HCT116 (cell line): ENCODE results near the gene RACGAP1. TPM values are rescaled to one million over a fixed set of nuclear protein-coding genes. Genes with fewer than 3 reads are reported as not detected.

Source experiments
- ATAC-seq: fragments of 200-7000 bp; cut with Tn5 transposase; 2 replicates; pipeline ENCODE4 v1.9.1; 2020; ENCODE audit warnings: mild to moderate bottlenecking, moderate library complexity
- BruUV-seq: library from RNA; stranded (reverse); fragments of 400-500 nt; replicated peaks from 2 replicates; lab custom pipeline; 2021; lab: Mats Ljungman, UMichigan
- CTCF ChIA-PET: fragments of 300-600 bp; sonication (Branson Sonifier 250); formaldehyde crosslinking; loops from one replicate; lab custom pipeline; 2021; ENCODE audit warnings: antibody characterized with exemption; lab: Charles Lee
- POLR2A ChIA-PET: fragments of 300-600, 350-600 bp; sonication (Branson Sonifier 250); formaldehyde crosslinking; loops from one replicate; lab custom pipeline; 2021; ENCODE audit warnings: antibody characterized with exemption; lab: Charles Lee
- RAD21 ChIA-PET, 2 experiments: fragments of 300-600 bp; sonication (Branson Sonifier 250); formaldehyde crosslinking; loops; one replicate each; lab custom pipeline; 2023; ENCODE audit warnings: low total read pairs in 2 of 2; ENCODE audit not compliant: uncharacterized antibody in 2 of 2, unreplicated experiment in 2 of 2, low non-redundant PET in 1 of 2; lab: Charles Lee
- DNase-seq: peaks from one replicate; pipeline ENCODE4 v3.0.0-alpha.2; 2010; ENCODE audit warnings: low read depth, low spot score
- H2AFZ ChIP-seq: fragments of 200-600 bp; shearing (Covaris generic), sonication (generic); 2 replicates; pipeline ENCODE4 v1.6.1; 2017; ENCODE audit warnings: low read depth, mixed run types, mixed read lengths, antibody characterized with exemption, low read length; ENCODE audit not compliant: poor library complexity, severe bottlenecking
- H3K27ac ChIP-seq: 2 replicates; pipeline ENCODE4 v1.5.1; 2012; ENCODE audit warnings: low read depth, low read length
- H3K27me3 ChIP-seq: fragments of 200-600 bp; sonication (generic); 2 replicates; pipeline ENCODE4 v1.6.1; 2016; ENCODE audit warnings: mixed run types, low read length, mixed read lengths; ENCODE audit not compliant: insufficient read depth
- H3K36me3 ChIP-seq, 2 experiments: fragments of 200-500 bp in 1 of 2; fragments of 200-600 bp in 1 of 2; sonication (Bioruptor generic) in 1 of 2; sonication (generic) in 1 of 2; 2 replicates each; pipeline versions ENCODE4 v1.5.1 to v1.6.1; 2014 to 2016; ENCODE audit warnings: low read length in 2 of 2, inconsistent platforms in 1 of 2, mixed read lengths in 1 of 2, mixed run types in 1 of 2; ENCODE audit not compliant: insufficient read depth in 2 of 2, control insufficient read depth in 1 of 2
- H3K4me1 ChIP-seq, 2 experiments: fragments of 200-600 bp in 1 of 2; sonication (generic) in 1 of 2; 2 replicates each; pipeline versions ENCODE4 v1.5.1 to v1.6.1; 2012 to 2017; ENCODE audit warnings: low read length in 2 of 2, inconsistent platforms in 1 of 2, mild to moderate bottlenecking in 1 of 2, mixed read lengths in 1 of 2, mixed run types in 1 of 2, moderate library complexity in 1 of 2; ENCODE audit not compliant: insufficient read depth in 2 of 2, control insufficient read depth in 1 of 2
- H3K4me2 ChIP-seq: fragments of 200-600 bp; sonication (generic); 2 replicates; pipeline ENCODE4 v1.6.1; 2017; ENCODE audit warnings: mixed run types, low read length, mixed read lengths
- H3K4me3 ChIP-seq, 2 experiments: fragments of 200-600 bp in 1 of 2; sonication (generic) in 1 of 2; replicated peaks in 1 of 2; 2 replicates each; pipeline ENCODE4 v1.5.1; 2011 to 2016; ENCODE audit warnings: low read length in 2 of 2, control low read depth in 1 of 2, low read depth in 1 of 2, mild to moderate bottlenecking in 1 of 2, mixed read lengths in 1 of 2, mixed run types in 1 of 2
- H3K79me2 ChIP-seq: fragments of 200-600 bp; sonication (generic); 2 replicates; pipeline ENCODE4 v1.6.1; 2017; ENCODE audit warnings: mild to moderate bottlenecking, mixed run types, low read length, moderate library complexity, mixed read lengths; ENCODE audit not compliant: insufficient read depth
- H3K9ac ChIP-seq: fragments of 200-600 bp; sonication (generic); 2 replicates; pipeline ENCODE4 v1.6.1; 2016; ENCODE audit warnings: low read length, mixed read lengths
- H3K9me2 ChIP-seq: fragments of 200-600 bp; sonication (generic), shearing (Covaris generic); 2 replicates; pipeline ENCODE4 v1.6.1; 2017; ENCODE audit warnings: mixed run types, mild to moderate bottlenecking, moderate library complexity; ENCODE audit not compliant: insufficient read depth
- H3K9me3 ChIP-seq, 2 experiments: fragments of 200-500 bp in 1 of 2; fragments of 200-600 bp in 1 of 2; sonication (Bioruptor generic) in 1 of 2; sonication (generic) in 1 of 2; 2 replicates each; pipeline ENCODE4 v1.6.1; 2014 to 2017; ENCODE audit warnings: low read length in 2 of 2, mixed read lengths in 2 of 2, inconsistent platforms in 1 of 2, low read depth in 1 of 2, mild to moderate bottlenecking in 1 of 2, mixed run types in 1 of 2, moderate library complexity in 1 of 2; ENCODE audit not compliant: control insufficient read depth in 1 of 2, insufficient read depth in 1 of 2
- H4K20me1 ChIP-seq: fragments of 200-600 bp; sonication (generic), shearing (Covaris generic); 2 replicates; pipeline ENCODE4 v1.6.1; 2017; ENCODE audit warnings: mixed run types, mild to moderate bottlenecking, moderate library complexity; ENCODE audit not compliant: insufficient read depth
- EZH2phosphoT487 ChIP-seq: fragments of 200-600 bp; IDR thresholded peaks from 2 replicates; pipeline ENCODE4 v1.6.1; 2018; ENCODE audit warnings: antibody characterized with exemption, borderline replicate concordance
- FOSL1 ChIP-seq: IDR thresholded peaks from 2 replicates; pipeline ENCODE4 v1.6.1; 2012; ENCODE audit warnings: low read depth
- ZFX ChIP-seq: fragments of 450-650 bp; IDR thresholded peaks from 2 replicates; pipeline ENCODE4 v1.6.1; 2017
- ZNF274 ChIP-seq: fragments of 200-500 bp; sonication (Bioruptor generic); IDR thresholded peaks from 2 replicates; pipeline ENCODE4 v1.6.1; 2014; ENCODE audit warnings: mild to moderate bottlenecking, low read depth, low read length, inconsistent platforms
- intact Hi-C: fragments of 100-400 bp; cut with micrococcal nuclease; formaldehyde crosslinking; loops from 2 replicates; pipeline ENCODE4 v1.10.0; 2022
- total RNA-seq: library from RNA; stranded (reverse); gene quantifications from one replicate; pipeline ENCODE4 v1.2.1, GENCODE V29; 2021; ENCODE audit not compliant: unreplicated experiment

Gene RACGAP1
- total RNA-seq, 1 experiment from 2014 or later = 147 TPM

GRCh38 chr12:50024805-50025186 lies 498 bp downstream of the RACGAP1 start:
- TSS peak; percentile 58 for BruUV-seq
- CTCF ChIA-PET = interaction anchor here (1.6 to 1.7 kb wide), 2 partner anchors 14 to 58 kb away, joined by 4 to 13 read pairs; no protein-coding TSS in a partner anchor
- peak overlapping the region; percentile 71 for H3K27ac ChIP-seq

GRCh38 chr12:50024227-50024626 lies 1.1 kb downstream of the RACGAP1 start:
- H4K20me1 ChIP-seq = no peaks in the 10 kb centered on the region
- peaks cover 11 to 20% of the 10 kb centered on the region in 2 experiments for H3K4me1 ChIP-seq
- ChIA-PET RAD21 (no interaction called here), CTCF (interaction anchor here (1.7 kb wide), 1 partner anchor 57 kb away, joined by 4 read pairs; no protein-coding TSS in a partner anchor), POLR2A (no interaction called here)
- no TSS peak for BruUV-seq
- ATAC-seq = no peak
- H3K36me3 ChIP-seq = peaks cover 2 to 13% of the 10 kb centered on the region in 2 experiments; a peak in 2 of 4 replicates
- H3K4me3 ChIP-seq = peak overlapping the region; percentile 61 to 95
- intact Hi-C loops = no loop called here
- no peaks in the 10 kb centered on the region for H3K9me3 ChIP-seq
- no peaks in the 10 kb centered on the region for H3K27me3 ChIP-seq
- peak overlapping the region; percentile 68 for H3K4me2 ChIP-seq
- H3K9ac ChIP-seq = peak overlapping the region; percentile 98
- no peak overlapping the region for H2AFZ ChIP-seq
- DNase-seq = no peak
- TF ChIP-seq EZH2phosphoT487 = no peak
- H3K9me2 ChIP-seq = peaks cover 3% of the 10 kb centered on the region; the same call in 1 of the 2 replicates
- H3K79me2 ChIP-seq = peaks cover 61% of the 10 kb centered on the region
- no peak overlapping the region; the same call in 1 of the 2 replicates for H3K27ac ChIP-seq

More at GRCh38 chr12:50024805-50025186, 498 bp downstream of the RACGAP1 start:
- Histone ChIP-seq H3K4me1 (peaks cover 11 to 20% of the 10 kb centered on the region in 2 experiments), H3K4me3 (peak overlapping the region; percentile 61 to 95), H3K27me3 (no peaks in the 10 kb centered on the region), H3K9me2 (peaks cover 3% of the 10 kb centered on the region; the same call in 1 of the 2 replicates), H3K9me3 (no peaks in the 10 kb centered on the region), H3K4me2 (peak overlapping the region; percentile 68), H3K79me2 (peaks cover 55% of the 10 kb centered on the region), H4K20me1 (no peaks in the 10 kb centered on the region), H3K9ac (peak overlapping the region; percentile 98), H3K36me3 (peaks cover 2 to 13% of the 10 kb centered on the region in 2 experiments; a peak in 2 of 4 replicates), H2AFZ (no peak overlapping the region)
- RAD21 ChIA-PET = no interaction called here
- TF ChIP-seq FOSL1 = no peak
- TF ChIP-seq ZFX = peak; percentile 38; the same call in 1 of the 2 replicates
- TF ChIP-seq ZNF274 = no peak
- no peak for DNase-seq
- intact Hi-C loops = no loop called here
- POLR2A ChIA-PET = interaction anchor here (1.3 kb wide), 1 partner anchor 46 kb away, joined by 3 read pairs; no protein-coding TSS in a partner anchor
- ATAC-seq = peak; percentile 44
